HCT116 (cell line): ENCODE measurements around the gene SECISBP2L. TPM values are rescaled to one million over a fixed set of nuclear protein-coding genes. Genes with fewer than 3 reads are reported as not detected.

ENCODE experiments used
- ATAC-seq: fragments of 200-7000 bp; cut with Tn5 transposase; 2 replicates; pipeline ENCODE4 v1.9.1; 2020; ENCODE audit warnings: mild to moderate bottlenecking, moderate library complexity
- BruUV-seq: library from RNA; stranded (reverse); fragments of 400-500 nt; replicated peaks from 2 replicates; lab custom pipeline; 2021; lab: Mats Ljungman, UMichigan
- CTCF ChIA-PET: fragments of 300-600 bp; sonication (Branson Sonifier 250); formaldehyde crosslinking; loops from one replicate; lab custom pipeline; 2021; ENCODE audit warnings: antibody characterized with exemption; lab: Charles Lee
- POLR2A ChIA-PET: fragments of 300-600, 350-600 bp; sonication (Branson Sonifier 250); formaldehyde crosslinking; loops from one replicate; lab custom pipeline; 2021; ENCODE audit warnings: antibody characterized with exemption; lab: Charles Lee
- RAD21 ChIA-PET, 2 experiments: fragments of 300-600 bp; sonication (Branson Sonifier 250); formaldehyde crosslinking; loops; one replicate each; lab custom pipeline; 2023; ENCODE audit warnings: low total read pairs in 2 of 2; ENCODE audit not compliant: uncharacterized antibody in 2 of 2, unreplicated experiment in 2 of 2, low non-redundant PET in 1 of 2; lab: Charles Lee
- DNase-seq: peaks from one replicate; pipeline ENCODE4 v3.0.0-alpha.2; 2010; ENCODE audit warnings: low read depth, low spot score
- H2AFZ ChIP-seq: fragments of 200-600 bp; shearing (Covaris generic), sonication (generic); 2 replicates; pipeline ENCODE4 v1.6.1; 2017; ENCODE audit warnings: low read depth, mixed run types, mixed read lengths, antibody characterized with exemption, low read length; ENCODE audit not compliant: poor library complexity, severe bottlenecking
- H3K27ac ChIP-seq: 2 replicates; pipeline ENCODE4 v1.5.1; 2012; ENCODE audit warnings: low read depth, low read length
- H3K27me3 ChIP-seq: fragments of 200-600 bp; sonication (generic); 2 replicates; pipeline ENCODE4 v1.6.1; 2016; ENCODE audit warnings: mixed run types, low read length, mixed read lengths; ENCODE audit not compliant: insufficient read depth
- H3K36me3 ChIP-seq, 2 experiments: fragments of 200-500 bp in 1 of 2; fragments of 200-600 bp in 1 of 2; sonication (Bioruptor generic) in 1 of 2; sonication (generic) in 1 of 2; 2 replicates each; pipeline versions ENCODE4 v1.5.1 to v1.6.1; 2014 to 2016; ENCODE audit warnings: low read length in 2 of 2, inconsistent platforms in 1 of 2, mixed read lengths in 1 of 2, mixed run types in 1 of 2; ENCODE audit not compliant: insufficient read depth in 2 of 2, control insufficient read depth in 1 of 2
- H3K4me1 ChIP-seq, 2 experiments: fragments of 200-600 bp in 1 of 2; sonication (generic) in 1 of 2; 2 replicates each; pipeline versions ENCODE4 v1.5.1 to v1.6.1; 2012 to 2017; ENCODE audit warnings: low read length in 2 of 2, inconsistent platforms in 1 of 2, mild to moderate bottlenecking in 1 of 2, mixed read lengths in 1 of 2, mixed run types in 1 of 2, moderate library complexity in 1 of 2; ENCODE audit not compliant: insufficient read depth in 2 of 2, control insufficient read depth in 1 of 2
- H3K4me2 ChIP-seq: fragments of 200-600 bp; sonication (generic); 2 replicates; pipeline ENCODE4 v1.6.1; 2017; ENCODE audit warnings: mixed run types, low read length, mixed read lengths
- H3K4me3 ChIP-seq, 2 experiments: fragments of 200-600 bp in 1 of 2; sonication (generic) in 1 of 2; replicated peaks in 1 of 2; 2 replicates each; pipeline ENCODE4 v1.5.1; 2011 to 2016; ENCODE audit warnings: low read length in 2 of 2, control low read depth in 1 of 2, low read depth in 1 of 2, mild to moderate bottlenecking in 1 of 2, mixed read lengths in 1 of 2, mixed run types in 1 of 2
- H3K79me2 ChIP-seq: fragments of 200-600 bp; sonication (generic); 2 replicates; pipeline ENCODE4 v1.6.1; 2017; ENCODE audit warnings: mild to moderate bottlenecking, mixed run types, low read length, moderate library complexity, mixed read lengths; ENCODE audit not compliant: insufficient read depth
- H3K9ac ChIP-seq: fragments of 200-600 bp; sonication (generic); 2 replicates; pipeline ENCODE4 v1.6.1; 2016; ENCODE audit warnings: low read length, mixed read lengths
- H3K9me2 ChIP-seq: fragments of 200-600 bp; sonication (generic), shearing (Covaris generic); 2 replicates; pipeline ENCODE4 v1.6.1; 2017; ENCODE audit warnings: mixed run types, mild to moderate bottlenecking, moderate library complexity; ENCODE audit not compliant: insufficient read depth
- H3K9me3 ChIP-seq, 2 experiments: fragments of 200-500 bp in 1 of 2; fragments of 200-600 bp in 1 of 2; sonication (Bioruptor generic) in 1 of 2; sonication (generic) in 1 of 2; 2 replicates each; pipeline ENCODE4 v1.6.1; 2014 to 2017; ENCODE audit warnings: low read length in 2 of 2, mixed read lengths in 2 of 2, inconsistent platforms in 1 of 2, low read depth in 1 of 2, mild to moderate bottlenecking in 1 of 2, mixed run types in 1 of 2, moderate library complexity in 1 of 2; ENCODE audit not compliant: control insufficient read depth in 1 of 2, insufficient read depth in 1 of 2
- H4K20me1 ChIP-seq: fragments of 200-600 bp; sonication (generic), shearing (Covaris generic); 2 replicates; pipeline ENCODE4 v1.6.1; 2017; ENCODE audit warnings: mixed run types, mild to moderate bottlenecking, moderate library complexity; ENCODE audit not compliant: insufficient read depth
- CBX3 ChIP-seq: IDR thresholded peaks from 2 replicates; pipeline ENCODE4 v1.6.1; 2012; ENCODE audit warnings: low read depth
- CEBPB ChIP-seq: IDR thresholded peaks from 2 replicates; pipeline ENCODE4 v1.6.1; 2012; ENCODE audit warnings: low read depth
- CTCF ChIP-seq, 3 experiments: fragments of 200-600 bp in 1 of 3; sonication (generic) in 1 of 3; IDR thresholded peaks in 2 of 3; conservative IDR thresholded peaks in 1 of 3; 2 replicates each; pipeline ENCODE4 v1.5.1; 2012 to 2017; ENCODE audit warnings: low read depth in 2 of 3, low read length in 2 of 3, antibody characterized with exemption in 1 of 3, borderline replicate concordance in 1 of 3, control low read depth in 1 of 3, mild to moderate bottlenecking in 1 of 3, mixed read lengths in 1 of 3, mixed run types in 1 of 3, moderate library complexity in 1 of 3; ENCODE audit not compliant: insufficient read depth in 1 of 3
- EGR1 ChIP-seq: IDR thresholded peaks from 2 replicates; pipeline ENCODE4 v1.6.1; 2012; ENCODE audit warnings: low read depth
- FOSL1 ChIP-seq: IDR thresholded peaks from 2 replicates; pipeline ENCODE4 v1.6.1; 2012; ENCODE audit warnings: low read depth
- JUND ChIP-seq: IDR thresholded peaks from 2 replicates; pipeline ENCODE4 v1.6.1; 2012
- MAX ChIP-seq: IDR thresholded peaks from 2 replicates; pipeline ENCODE4 v1.6.1; 2012
- POLR2A ChIP-seq: IDR thresholded peaks from 2 replicates; pipeline ENCODE4 v1.7.0; 2011; ENCODE audit warnings: borderline replicate concordance; ENCODE audit not compliant: insufficient read depth, insufficient read length; ENCODE audit errors: extremely low read depth
- REST ChIP-seq: IDR thresholded peaks from 2 replicates; pipeline ENCODE4 v1.6.1; 2012; ENCODE audit warnings: low read depth
- SIN3A ChIP-seq: IDR thresholded peaks from 2 replicates; pipeline ENCODE4 v1.6.1; 2012; ENCODE audit warnings: low read depth
- SP1 ChIP-seq: IDR thresholded peaks from 2 replicates; pipeline ENCODE4 v1.6.1; 2012; ENCODE audit warnings: low read depth
- SRF ChIP-seq: IDR thresholded peaks from 2 replicates; pipeline ENCODE4 v1.6.1; 2012; ENCODE audit warnings: low read depth
- TCF7L2 ChIP-seq: IDR thresholded peaks from 2 replicates; pipeline ENCODE4 v1.7.0; 2011; ENCODE audit warnings: borderline replicate concordance, inconsistent platforms; ENCODE audit not compliant: insufficient read depth, insufficient read length; ENCODE audit errors: extremely low read depth
- YY1 ChIP-seq: IDR thresholded peaks from 2 replicates; pipeline ENCODE4 v1.6.1; 2011; ENCODE audit warnings: low read length, low read depth, moderate library complexity, mild to moderate bottlenecking; ENCODE audit not compliant: insufficient replicate concordance; ENCODE audit errors: extremely low read depth
- ZFX ChIP-seq: fragments of 450-650 bp; IDR thresholded peaks from 2 replicates; pipeline ENCODE4 v1.6.1; 2017
- intact Hi-C: fragments of 100-400 bp; cut with micrococcal nuclease; formaldehyde crosslinking; loops from 2 replicates; pipeline ENCODE4 v1.10.0; 2022
- total RNA-seq: library from RNA; stranded (reverse); gene quantifications from one replicate; pipeline ENCODE4 v1.2.1, GENCODE V29; 2021; ENCODE audit not compliant: unreplicated experiment
- TF ChIP-seq, protein P1 (sequence below): IDR thresholded peaks from 2 replicates; pipeline ENCODE4 v1.6.1; 2012

The SECISBP2L gene
- total RNA-seq, 1 experiment from 2014 or later: 22.9 TPM

GRCh38 chr15:49085696-49086459, 39.6 kb upstream of the SECISBP2L start:
- H3K9me3 ChIP-seq: no peaks in the 10 kb centered on the region
- H3K27ac ChIP-seq: no peak overlapping the region
- H3K36me3 ChIP-seq: no peaks in the 10 kb centered on the region
- ATAC-seq: no peak
- no peaks in the 10 kb centered on the region for H3K9me2 ChIP-seq
- no peaks in the 10 kb centered on the region for H4K20me1 ChIP-seq
- H3K27me3 ChIP-seq: no peaks in the 10 kb centered on the region
- H3K79me2 ChIP-seq: no peaks in the 10 kb centered on the region
- ChIA-PET RAD21 (no interaction called here), POLR2A (no interaction called here), CTCF (no interaction called here)
- no peak overlapping the region for H3K4me3 ChIP-seq
- no peak overlapping the region for H3K9ac ChIP-seq
- no peak for TF ChIP-seq EGR1
- no peak for TF ChIP-seq JUND
- no peak for TF ChIP-seq CBX3
- no peak for TF ChIP-seq SP1
- no peak for TF ChIP-seq POLR2A
- no peak for TF ChIP-seq SIN3A
- TF ChIP-seq CEBPB: no peak
- no peak for TF ChIP-seq YY1
- TF ChIP-seq SRF: no peak
- TF ChIP-seq ZFX: no peak
- TF ChIP-seq REST: no peak
- TF ChIP-seq FOSL1: no peak
- TF ChIP-seq MAX: no peak
- no peak for TF ChIP-seq CTCF (IDR thresholded peaks at IDR 0.05 in 2 of 3, conservative IDR thresholded peaks at IDR 0.05 in 1 of 3; ENCODE audit: borderline replicate concordance in 1 of 3, insufficient read depth in 1 of 3, low read depth in 2 of 3, low read length in 2 of 3)
- no peak for TF ChIP-seq TCF7L2
- TF ChIP-seq, protein P1, sequence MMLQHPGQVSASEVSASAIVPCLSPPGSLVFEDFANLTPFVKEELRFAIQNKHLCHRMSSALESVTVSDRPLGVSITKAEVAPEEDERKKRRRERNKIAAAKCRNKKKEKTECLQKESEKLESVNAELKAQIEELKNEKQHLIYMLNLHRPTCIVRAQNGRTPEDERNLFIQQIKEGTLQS: no peak
- BruUV-seq: no TSS peak
- H3K4me1 ChIP-seq: no peaks in the 10 kb centered on the region
- no peak overlapping the region for H3K4me2 ChIP-seq
- no peak for DNase-seq
- intact Hi-C loops: no loop called here
- H2AFZ ChIP-seq: no peak overlapping the region
